AG04449 (cell line): ENCODE results near the gene TUBA4A.
"Not testable (repeated sequence)": the region's sequence is repeated elsewhere in the genome, so short reads cannot be mapped to it uniquely, and the experiment has no call there.

Source experiments
- CTCF ChIA-PET: fragments of 350-600 bp; formaldehyde crosslinking; extraction: SDS; loops from one replicate; lab custom pipeline; 2021; ENCODE audit warnings: antibody characterized with exemption; lab: Yijun Ruan, JAX
- POLR2A ChIA-PET: fragments of 400-600, 350-600 bp; formaldehyde crosslinking; extraction: SDS; loops from one replicate; lab custom pipeline; 2020; ENCODE audit warnings: antibody characterized with exemption, inconsistent platforms; lab: Yijun Ruan, JAX
- DNase-seq: peaks from one replicate; pipeline ENCODE4 v3.0.0-alpha.2; 2010; ENCODE audit warnings: low read depth, low spot score
- H3K4me3 ChIP-seq: 2 replicates; pipeline ENCODE4 v1.5.1; 2011; ENCODE audit warnings: low read depth, mild to moderate bottlenecking, control low read depth, low read length
- TF ChIP-seq, protein P1 (sequence below): IDR thresholded peaks from one replicate; pipeline ENCODE4 v1.5.1; 2011; ENCODE audit warnings: mild to moderate bottlenecking, moderate library complexity, low read length, control low read depth, inconsistent platforms; ENCODE audit not compliant: insufficient read depth; ENCODE audit errors: missing control alignments

Gene TUBA4A

GRCh38 chr2:219268294-219268693 is 14.6 kb upstream of the TUBA4A start:
- TF ChIP-seq, protein P1, sequence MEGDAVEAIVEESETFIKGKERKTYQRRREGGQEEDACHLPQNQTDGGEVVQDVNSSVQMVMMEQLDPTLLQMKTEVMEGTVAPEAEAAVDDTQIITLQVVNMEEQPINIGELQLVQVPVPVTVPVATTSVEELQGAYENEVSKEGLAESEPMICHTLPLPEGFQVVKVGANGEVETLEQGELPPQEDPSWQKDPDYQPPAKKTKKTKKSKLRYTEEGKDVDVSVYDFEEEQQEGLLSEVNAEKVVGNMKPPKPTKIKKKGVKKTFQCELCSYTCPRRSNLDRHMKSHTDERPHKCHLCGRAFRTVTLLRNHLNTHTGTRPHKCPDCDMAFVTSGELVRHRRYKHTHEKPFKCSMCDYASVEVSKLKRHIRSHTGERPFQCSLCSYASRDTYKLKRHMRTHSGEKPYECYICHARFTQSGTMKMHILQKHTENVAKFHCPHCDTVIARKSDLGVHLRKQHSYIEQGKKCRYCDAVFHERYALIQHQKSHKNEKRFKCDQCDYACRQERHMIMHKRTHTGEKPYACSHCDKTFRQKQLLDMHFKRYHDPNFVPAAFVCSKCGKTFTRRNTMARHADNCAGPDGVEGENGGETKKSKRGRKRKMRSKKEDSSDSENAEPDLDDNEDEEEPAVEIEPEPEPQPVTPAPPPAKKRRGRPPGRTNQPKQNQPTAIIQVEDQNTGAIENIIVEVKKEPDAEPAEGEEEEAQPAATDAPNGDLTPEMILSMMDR = no peak
- ChIA-PET POLR2A (no interaction called here), CTCF (interaction anchor here (0.6 to 21.6 kb wide), 4 partner anchors 10 to 205 kb away, joined by 3 to 691 read pairs (median 13); partner anchors contain the start of gene DNAJB2)

GRCh38 chr2:219266886-219267285 is 13.2 kb upstream of the TUBA4A start:
- ChIA-PET CTCF (interaction anchor here (4.3 to 21.6 kb wide), 2 partner anchors 11 to 27 kb away, joined by 23 to 691 read pairs; partner anchors contain the start of gene DNAJB2), POLR2A (no interaction called here)
- DNase-seq = no peak
- H3K4me3 ChIP-seq = no peak overlapping the region
- TF ChIP-seq, protein P1 = no peak

More at GRCh38 chr2:219268294-219268693, 14.6 kb upstream of the TUBA4A start:
- no peak overlapping the region for H3K4me3 ChIP-seq
- DNase-seq = no peak

DNA sequence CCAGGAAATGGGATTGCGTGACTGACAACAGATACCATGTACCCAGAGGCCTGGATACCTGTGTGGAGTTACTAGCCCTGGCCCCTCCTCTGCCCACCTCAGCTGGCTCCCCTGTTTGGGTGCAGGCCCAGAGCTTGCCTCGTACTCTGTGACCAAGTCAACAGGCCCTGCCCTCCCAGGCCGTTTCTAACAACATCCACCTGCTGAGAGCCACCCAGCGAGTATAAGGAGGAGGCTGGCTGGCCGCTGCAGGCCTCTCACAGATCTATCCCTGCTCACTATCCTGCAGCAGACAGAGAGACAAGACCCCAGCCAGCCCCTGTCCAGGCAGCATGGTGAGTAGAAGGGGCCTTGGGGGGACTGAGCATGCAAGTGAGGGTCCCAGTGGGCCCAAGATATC is 12.5 kb upstream of the TUBA4A start:
- ChIA-PET CTCF (interaction anchor here (1.2 to 21.6 kb wide), 6 partner anchors 8 to 29 kb away, joined by 3 to 691 read pairs (median 12); partner anchors contain the start of gene DNAJB2), POLR2A (no interaction called here)
- no peak for DNase-seq
- TF ChIP-seq, protein P1 = no peak
- no peak overlapping the region for H3K4me3 ChIP-seq

DNA sequence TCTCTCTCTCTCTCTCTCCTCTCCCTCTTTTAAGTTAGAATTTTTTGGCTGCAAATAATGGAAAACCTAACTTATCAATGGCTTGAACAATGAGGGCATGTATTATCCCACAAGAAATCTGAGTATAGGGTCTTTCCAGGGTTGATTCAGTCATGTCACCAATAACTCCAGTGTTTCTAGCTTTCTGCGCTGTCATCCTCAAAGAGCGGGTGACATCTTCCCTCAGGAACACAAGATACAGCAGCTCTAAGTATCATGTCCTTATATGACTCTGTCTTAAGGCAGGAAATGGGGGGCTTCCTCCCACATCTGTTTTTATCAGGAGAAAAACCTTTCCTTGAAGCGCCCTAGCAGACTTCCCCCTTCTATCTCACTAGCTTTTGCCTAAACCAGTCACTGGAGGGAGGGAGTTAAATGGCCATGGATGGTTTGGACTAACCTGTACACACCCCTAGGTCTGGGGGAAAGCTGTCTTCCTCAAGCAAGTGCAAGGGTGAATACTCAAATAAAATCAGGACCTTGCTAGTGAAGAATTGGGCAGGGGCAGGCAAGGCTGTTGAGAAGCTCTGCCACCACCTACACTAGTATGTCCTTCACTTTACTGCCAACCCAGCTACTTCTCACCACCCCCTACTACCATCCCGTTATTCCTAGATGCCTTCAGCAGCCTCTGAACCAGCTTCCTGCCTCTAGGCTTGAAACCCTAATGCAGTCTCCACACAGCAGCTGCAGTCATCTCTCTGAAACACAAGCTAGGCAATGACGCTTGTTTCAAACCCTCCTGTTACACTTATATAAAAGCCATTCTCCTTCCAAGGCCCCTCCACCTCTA is 7.5 kb upstream of the TUBA4A start:
- ChIA-PET POLR2A (interaction anchor here (1.3 kb wide), 1 partner anchor 18 kb away, joined by 4 read pairs; the partner anchor contains the start of gene DNAJB2), CTCF (interaction anchor here (0.6 to 4.5 kb wide), 10 partner anchors 10 to 102 kb away, joined by 3 to 55 read pairs (median 5); partner anchors contain the start of gene DNAJB2)
- no peak overlapping the region for H3K4me3 ChIP-seq
- no peak for DNase-seq
- TF ChIP-seq, protein P1 = no peak

GRCh38 chr2:219258942-219259341 is 5.2 kb upstream of the TUBA4A start:
- POLR2A ChIA-PET = not testable (repeated sequence)

DNA sequence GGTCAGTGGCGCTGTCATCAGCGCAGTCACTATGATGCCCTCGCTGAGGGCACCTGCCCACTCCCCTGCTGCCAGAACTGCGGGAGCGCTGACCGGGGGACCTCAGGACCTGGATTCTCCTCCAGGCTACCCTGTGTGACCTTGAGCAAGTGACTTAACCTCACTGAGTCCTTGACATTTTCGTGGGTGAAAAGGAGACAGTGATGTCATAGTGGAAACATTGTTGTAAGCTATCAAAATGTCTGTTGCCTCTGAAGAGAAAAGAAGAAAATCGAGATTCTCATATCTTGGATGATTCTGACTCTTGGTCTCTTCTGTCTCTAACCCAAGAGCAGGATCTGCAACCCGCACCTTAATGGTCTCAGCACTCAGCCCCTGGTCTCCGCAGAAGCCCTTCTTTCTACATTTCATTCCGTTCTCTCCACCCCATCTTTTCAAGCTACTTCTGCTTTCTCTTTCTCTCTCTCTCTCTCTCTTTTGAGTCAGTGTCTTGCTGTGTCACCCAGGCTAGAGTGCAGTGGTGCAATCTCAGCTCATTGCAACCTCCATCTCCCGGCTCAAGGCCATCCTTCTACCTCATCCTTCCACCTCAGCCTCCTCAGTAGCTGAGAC is 978 bp upstream of the TUBA4A start:
- POLR2A ChIA-PET = no interaction called here
- TF ChIP-seq, protein P1 = no peak
- H3K4me3 ChIP-seq = peak overlapping the region; percentile 57
- CTCF ChIA-PET = interaction anchor here (0.6 to 3.2 kb wide), 8 partner anchors 9 to 116 kb away, joined by 3 to 37 read pairs (median 4); no protein-coding TSS in a partner anchor
- DNase-seq = no peak

More at GRCh38 chr2:219258942-219259341, 5.2 kb upstream of the TUBA4A start:
- DNase-seq, CTCF ChIA-PET, H3K4me3 ChIP-seq: not testable (repeated sequence)
